ENCODE data around the gene VAPA. TPM values are rescaled to one million over a fixed set of nuclear protein-coding genes. Genes with fewer than 3 reads are reported as not detected.

The VAPA gene
- total RNA-seq, 4 donors from 2014 or later, result 182 to 244 (median 212) TPM

DNA sequence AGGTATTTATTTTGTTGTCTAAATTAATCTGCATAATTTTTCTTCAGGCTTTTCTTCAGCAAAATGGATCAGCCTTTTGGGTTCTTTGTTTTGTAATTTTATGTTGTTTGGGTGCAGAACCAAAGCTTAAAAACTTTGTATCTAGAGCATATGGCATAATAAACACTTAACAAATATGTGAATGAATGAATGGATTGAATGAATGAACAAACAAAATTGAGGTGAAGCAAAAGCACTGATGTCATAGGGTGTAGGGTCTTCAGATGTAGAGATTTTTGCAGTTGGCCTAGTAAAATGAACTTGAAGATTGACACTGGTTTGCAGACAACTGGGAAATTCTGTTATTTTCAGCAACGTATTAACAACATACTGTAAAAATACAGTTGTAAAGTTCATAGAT lies 17.3 kb downstream of the VAPA start:
- DNase-seq (ENCODE audit: low spot score in 2 of 2), result no peak

DNA sequence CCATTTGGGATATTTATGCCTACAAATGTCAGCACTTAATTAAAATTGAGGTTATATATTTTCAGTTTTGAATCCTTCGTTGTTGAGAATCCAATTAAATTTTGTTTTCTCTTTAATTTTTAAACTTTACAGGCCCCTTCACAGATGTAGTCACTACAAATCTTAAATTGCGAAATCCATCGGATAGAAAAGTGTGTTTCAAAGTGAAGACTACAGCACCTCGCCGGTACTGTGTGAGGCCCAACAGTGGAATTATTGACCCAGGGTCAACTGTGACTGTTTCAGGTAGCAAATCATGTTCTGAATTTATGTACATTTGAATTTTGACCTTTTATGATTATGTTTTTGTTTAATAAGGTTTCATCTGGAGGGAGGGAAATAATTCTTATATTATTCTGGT lies 17.9 kb downstream of the VAPA start:
- DNase-seq (ENCODE audit: low spot score in 2 of 2), result no peak
- Histone ChIP-seq H3K27me3 (no peaks in the 10 kb centered on the region), H3K36me3 (peaks cover 16% of the 10 kb centered on the region), H3K9me3 (no peaks in the 10 kb centered on the region), H3K4me3 (no peak overlapping the region), H3K4me1 (peaks cover 31% of the 10 kb centered on the region), H3K27ac (no peak overlapping the region)
- TF ChIP-seq POLR2A (IDR thresholded peaks at IDR 0.05) (no peak), POLR2AphosphoS5 (IDR thresholded peaks at IDR 0.05) (no peak), EP300 (IDR thresholded peaks at IDR 0.05) (no peak)
- TF ChIP-seq, protein P1, sequence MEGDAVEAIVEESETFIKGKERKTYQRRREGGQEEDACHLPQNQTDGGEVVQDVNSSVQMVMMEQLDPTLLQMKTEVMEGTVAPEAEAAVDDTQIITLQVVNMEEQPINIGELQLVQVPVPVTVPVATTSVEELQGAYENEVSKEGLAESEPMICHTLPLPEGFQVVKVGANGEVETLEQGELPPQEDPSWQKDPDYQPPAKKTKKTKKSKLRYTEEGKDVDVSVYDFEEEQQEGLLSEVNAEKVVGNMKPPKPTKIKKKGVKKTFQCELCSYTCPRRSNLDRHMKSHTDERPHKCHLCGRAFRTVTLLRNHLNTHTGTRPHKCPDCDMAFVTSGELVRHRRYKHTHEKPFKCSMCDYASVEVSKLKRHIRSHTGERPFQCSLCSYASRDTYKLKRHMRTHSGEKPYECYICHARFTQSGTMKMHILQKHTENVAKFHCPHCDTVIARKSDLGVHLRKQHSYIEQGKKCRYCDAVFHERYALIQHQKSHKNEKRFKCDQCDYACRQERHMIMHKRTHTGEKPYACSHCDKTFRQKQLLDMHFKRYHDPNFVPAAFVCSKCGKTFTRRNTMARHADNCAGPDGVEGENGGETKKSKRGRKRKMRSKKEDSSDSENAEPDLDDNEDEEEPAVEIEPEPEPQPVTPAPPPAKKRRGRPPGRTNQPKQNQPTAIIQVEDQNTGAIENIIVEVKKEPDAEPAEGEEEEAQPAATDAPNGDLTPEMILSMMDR (IDR thresholded peaks at IDR 0.05), result no peak
- WGBS, result 73% methylated on average over 5 of the region's 5 CpGs

More for the DNA sequence above, 17.3 kb downstream of the VAPA start:
- Histone ChIP-seq H3K4me3 (no peak overlapping the region), H3K27ac (no peak overlapping the region), H3K4me1 (peaks cover 35% of the 10 kb centered on the region), H3K9me3 (no peaks in the 10 kb centered on the region), H3K27me3 (no peaks in the 10 kb centered on the region), H3K36me3 (peaks cover 11% of the 10 kb centered on the region)
- 69% methylated on average over 1 of the region's 1 CpG for WGBS
- TF ChIP-seq, protein P1 (IDR thresholded peaks at IDR 0.05), result no peak
- TF ChIP-seq POLR2A (IDR thresholded peaks at IDR 0.05), result no peak
- no peak for TF ChIP-seq EP300 (IDR thresholded peaks at IDR 0.05)
- no peak for TF ChIP-seq POLR2AphosphoS5 (IDR thresholded peaks at IDR 0.05)

DNA sequence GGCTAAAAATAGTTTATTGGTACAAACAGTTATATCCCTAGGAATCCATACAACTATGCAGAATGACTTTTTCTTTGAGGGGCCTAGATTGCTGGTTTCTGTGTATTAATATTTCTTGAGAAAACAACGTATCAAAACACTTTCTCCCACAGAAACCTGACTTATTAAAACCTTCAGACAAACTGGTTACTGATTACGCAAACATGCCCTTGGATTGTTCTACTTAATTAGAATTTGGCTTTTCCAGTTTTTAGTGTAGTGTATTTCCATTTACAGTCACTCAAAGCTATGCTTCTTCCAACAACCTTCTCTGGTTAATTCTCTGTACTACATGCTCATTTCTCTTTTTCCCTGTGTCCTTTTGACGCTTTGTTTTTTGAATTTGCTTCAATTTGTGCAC lies 20.0 kb downstream of the VAPA start:
- TF ChIP-seq POLR2AphosphoS5 (IDR thresholded peaks at IDR 0.05), result no peak
- no peak for TF ChIP-seq POLR2A (IDR thresholded peaks at IDR 0.05)
- TF ChIP-seq, protein P1 (IDR thresholded peaks at IDR 0.05), result no peak
- no peak overlapping the region for H3K4me3 ChIP-seq
- peaks cover 12% of the 10 kb centered on the region for H3K4me1 ChIP-seq
- DNase-seq (ENCODE audit: low spot score in 2 of 2), result no peak
- no peaks in the 10 kb centered on the region for H3K9me3 ChIP-seq
- H3K36me3 ChIP-seq, result peaks cover 33% of the 10 kb centered on the region
- WGBS, result 77% methylated on average over 3 of the region's 3 CpGs
- H3K27me3 ChIP-seq, result no peaks in the 10 kb centered on the region
- H3K27ac ChIP-seq, result no peak overlapping the region

DNA sequence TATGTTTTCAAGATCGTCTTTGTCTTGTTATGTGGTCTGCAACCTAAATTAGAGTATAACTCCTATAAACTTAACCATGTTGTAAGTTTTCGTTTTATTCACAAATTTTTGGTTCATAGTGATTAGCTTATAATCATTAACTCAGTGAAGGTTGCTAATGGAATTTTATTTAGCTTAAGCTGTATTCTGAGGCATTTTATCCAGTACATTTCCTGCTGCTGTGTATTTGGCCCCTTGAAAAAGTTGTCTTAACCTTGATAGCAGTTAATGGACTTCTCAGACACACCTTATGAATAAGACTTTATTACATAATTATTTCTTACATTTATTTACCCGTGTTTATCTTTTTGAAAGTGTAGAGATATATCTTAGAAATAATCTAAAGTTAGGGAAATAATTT lies 20.5 kb downstream of the VAPA start:
- H3K36me3 ChIP-seq, result peaks cover 34% of the 10 kb centered on the region
- TF ChIP-seq POLR2AphosphoS5 (IDR thresholded peaks at IDR 0.05) (no peak), POLR2A (IDR thresholded peaks at IDR 0.05) (no peak), EP300 (IDR thresholded peaks at IDR 0.05) (no peak)
- TF ChIP-seq, protein P1 (IDR thresholded peaks at IDR 0.05), result no peak
- 87% methylated on average over 3 of the region's 3 CpGs for WGBS

DNA sequence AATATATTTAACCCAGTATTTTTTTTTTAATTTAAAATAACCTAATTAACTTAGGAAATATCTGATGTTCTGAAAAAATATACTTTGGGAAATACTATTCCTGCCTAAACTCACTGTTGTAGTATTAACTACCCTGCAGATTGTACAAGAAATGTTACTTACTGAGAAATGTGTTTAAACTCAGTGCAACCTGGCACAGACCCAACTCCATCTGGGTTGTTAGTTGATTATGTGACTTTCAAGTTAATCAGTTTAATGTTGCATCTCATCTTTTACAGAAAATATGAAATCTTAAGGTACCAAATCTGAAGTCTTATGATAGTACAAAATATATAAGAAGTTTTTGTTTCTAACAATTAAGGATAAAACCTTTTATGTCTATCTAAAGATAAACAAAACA lies 27.3 kb downstream of the VAPA start:
- no peak for DNase-seq (ENCODE audit: low spot score in 2 of 2)
- Histone ChIP-seq H3K4me3 (no peak overlapping the region), H3K27ac (no peak overlapping the region), H3K36me3 (peaks cover 65% of the 10 kb centered on the region), H3K27me3 (no peaks in the 10 kb centered on the region), H3K9me3 (no peaks in the 10 kb centered on the region), H3K4me1 (no peaks in the 10 kb centered on the region)
- no peak for TF ChIP-seq POLR2A (IDR thresholded peaks at IDR 0.05)
- no peak for TF ChIP-seq POLR2AphosphoS5 (IDR thresholded peaks at IDR 0.05)
- TF ChIP-seq, protein P1 (IDR thresholded peaks at IDR 0.05), result no peak

More for the DNA sequence above, 20.5 kb downstream of the VAPA start:
- Histone ChIP-seq H3K4me1 (peaks cover 8% of the 10 kb centered on the region), H3K27me3 (no peaks in the 10 kb centered on the region), H3K9me3 (no peaks in the 10 kb centered on the region), H3K27ac (no peak overlapping the region), H3K4me3 (no peak overlapping the region)
- no peak for DNase-seq (ENCODE audit: low spot score in 2 of 2)

All from suprapubic skin (tissue), 4 donors.